GM12892 (cell line): ENCODE results near the gene PCDHB6. TPM values are rescaled to one million over a fixed set of nuclear protein-coding genes. Genes with fewer than 3 reads are reported as not detected.
"Not testable (repeated sequence)": the region's sequence is repeated elsewhere in the genome, so short reads cannot be mapped to it uniquely, and the experiment has no call there.

Source experiments
- DNase-seq: peaks from one replicate; pipeline ENCODE4 v3.0.0; 2011; ENCODE audit not compliant: insufficient read length
- FAIRE-seq: peaks from 2 replicates; lab custom pipeline; 2011; peaks lifted over from hg19 to GRCh38; lab: Jason Lieb, UNC
- POLR2A ChIP-seq: IDR thresholded peaks from 2 replicates; pipeline ENCODE4 v1.6.1; 2011; ENCODE audit warnings: low read depth, low read length, control low read depth
- POLR2AphosphoS5 ChIP-seq: IDR thresholded peaks from 2 replicates; pipeline ENCODE4 v1.6.1; 2011; ENCODE audit warnings: low read depth, low read length, control low read depth
- TAF1 ChIP-seq: IDR thresholded peaks from 2 replicates; pipeline ENCODE4 v1.6.1; 2011; ENCODE audit warnings: low read depth, mild to moderate bottlenecking, control low read depth, low read length, borderline replicate concordance
- polyA plus RNA-seq: library from polyadenylated mRNA; unstranded; fragments of >200 nt; gene quantifications from one replicate; pipeline ENCODE4 v1.2.1, GENCODE V29; 2012; ENCODE audit warnings: missing spikeins, inconsistent platforms; ENCODE audit not compliant: missing spikeins

The PCDHB6 gene
- polyA plus RNA-seq = not detected

- FAIRE-seq (no peak), DNase-seq (no peak)
- TF ChIP-seq POLR2AphosphoS5 (no peak), TAF1 (no peak), POLR2A (no peak)
Observed at GRCh38 chr5:141149812-141150211, at the start of gene PCDHB6. TSS of gene PCDHB6 (plus strand) at chr5:141150057. CDS start at chr5:141150258, 201 bp downstream.

GRCh38 chr5:141100243-141100805 is 49.5 kb upstream of the PCDHB6 start, which contains the start of gene PCDHB3:
TSS of gene PCDHB3 (plus strand) at chr5:141100473. CDS start at chr5:141100650, 177 bp downstream.
- no peak for TF ChIP-seq TAF1
- no peak for TF ChIP-seq POLR2A
- no peak for TF ChIP-seq POLR2AphosphoS5
- DNase-seq (no peak), FAIRE-seq (no peak)

GRCh38 chr5:141101059-141101458 is 48.8 kb upstream of the PCDHB6 start:
- DNase-seq = no peak
- no peak for TF ChIP-seq POLR2A
- no peak for TF ChIP-seq POLR2AphosphoS5
- TF ChIP-seq TAF1 = no peak
- FAIRE-seq = no peak

- FAIRE-seq = not testable (repeated sequence)
Observed at GRCh38 chr5:141102070-141102469, 47.8 kb upstream of the PCDHB6 start.

DNA sequence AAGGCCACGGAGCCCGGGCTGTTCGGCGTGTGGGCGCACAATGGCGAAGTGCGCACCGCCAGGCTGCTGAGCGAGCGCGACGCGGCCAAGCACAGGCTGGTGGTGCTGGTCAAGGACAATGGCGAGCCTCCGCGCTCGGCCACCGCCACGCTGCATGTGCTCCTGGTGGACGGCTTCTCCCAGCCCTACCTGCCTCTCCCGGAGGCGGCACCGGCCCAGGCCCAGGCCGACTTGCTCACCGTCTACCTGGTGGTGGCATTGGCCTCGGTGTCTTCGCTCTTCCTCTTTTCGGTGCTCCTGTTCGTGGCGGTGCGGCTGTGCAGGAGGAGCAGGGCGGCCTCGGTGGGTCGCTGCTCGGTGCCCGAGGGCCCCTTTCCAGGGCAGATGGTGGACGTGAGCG is 47.4 kb upstream of the PCDHB6 start:
- not testable (repeated sequence) for FAIRE-seq, DNase-seq

More at GRCh38 chr5:141102070-141102469, 47.8 kb upstream of the PCDHB6 start:
- not testable (repeated sequence) for DNase-seq

- TF ChIP-seq POLR2AphosphoS5 (no peak), TAF1 (no peak), POLR2A (no peak)
- FAIRE-seq = no peak
- DNase-seq = no peak
Observed at GRCh38 chr5:141105350-141105749, 44.5 kb upstream of the PCDHB6 start.

- TF ChIP-seq POLR2A (no peak), TAF1 (no peak), POLR2AphosphoS5 (no peak)
- FAIRE-seq (no peak), DNase-seq (no peak)
Observed at GRCh38 chr5:141119250-141119649, 30.6 kb upstream of the PCDHB6 start.

DNA sequence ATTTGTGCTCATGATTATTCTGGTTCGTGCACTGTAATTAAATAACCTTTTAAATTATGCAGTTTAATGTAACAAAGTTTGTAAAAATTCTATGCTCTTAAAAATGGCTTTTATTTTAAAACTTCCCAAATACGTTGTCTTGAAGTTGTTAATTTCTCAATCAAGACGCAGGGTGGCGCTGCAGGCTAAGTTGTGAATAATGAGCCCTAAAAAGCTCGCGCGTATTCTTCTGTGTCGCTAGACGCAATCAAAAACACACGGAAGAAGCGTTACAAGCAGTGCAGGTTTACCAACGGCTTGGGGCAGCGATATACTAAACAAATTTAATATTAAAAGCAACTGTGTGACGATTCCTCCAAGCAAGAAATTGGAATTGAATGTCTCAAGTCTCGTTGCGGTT is 28.3 kb upstream of the PCDHB6 start, which contains the start of gene PCDHB4:
TSS of gene PCDHB4 (plus strand) at position 256 of the 400 bp plus-strand sequence. CDS start 181 bp downstream, outside the sequence.
- TF ChIP-seq TAF1 = no peak
- no peak for TF ChIP-seq POLR2AphosphoS5
- TF ChIP-seq POLR2A = no peak
- no peak for FAIRE-seq
- DNase-seq = no peak

DNA sequence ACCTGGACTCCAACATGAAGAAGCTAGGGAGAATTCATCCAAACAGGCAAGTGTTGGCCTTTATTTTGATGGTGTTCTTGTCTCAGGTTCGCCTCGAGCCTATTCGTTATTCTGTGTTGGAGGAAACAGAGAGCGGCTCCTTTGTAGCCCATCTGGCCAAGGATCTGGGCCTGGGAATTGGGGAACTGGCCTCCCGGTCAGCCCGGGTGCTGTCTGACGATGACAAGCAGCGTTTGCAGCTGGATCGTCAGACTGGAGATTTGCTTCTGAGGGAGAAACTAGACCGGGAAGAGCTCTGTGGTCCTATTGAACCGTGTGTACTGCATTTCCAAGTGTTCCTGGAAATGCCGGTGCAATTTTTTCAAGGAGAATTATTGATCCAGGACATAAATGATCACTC is 27.9 kb upstream of the PCDHB6 start:
- TF ChIP-seq TAF1 (no peak), POLR2AphosphoS5 (no peak), POLR2A (no peak)
- DNase-seq = no peak
- FAIRE-seq = no peak

DNA sequence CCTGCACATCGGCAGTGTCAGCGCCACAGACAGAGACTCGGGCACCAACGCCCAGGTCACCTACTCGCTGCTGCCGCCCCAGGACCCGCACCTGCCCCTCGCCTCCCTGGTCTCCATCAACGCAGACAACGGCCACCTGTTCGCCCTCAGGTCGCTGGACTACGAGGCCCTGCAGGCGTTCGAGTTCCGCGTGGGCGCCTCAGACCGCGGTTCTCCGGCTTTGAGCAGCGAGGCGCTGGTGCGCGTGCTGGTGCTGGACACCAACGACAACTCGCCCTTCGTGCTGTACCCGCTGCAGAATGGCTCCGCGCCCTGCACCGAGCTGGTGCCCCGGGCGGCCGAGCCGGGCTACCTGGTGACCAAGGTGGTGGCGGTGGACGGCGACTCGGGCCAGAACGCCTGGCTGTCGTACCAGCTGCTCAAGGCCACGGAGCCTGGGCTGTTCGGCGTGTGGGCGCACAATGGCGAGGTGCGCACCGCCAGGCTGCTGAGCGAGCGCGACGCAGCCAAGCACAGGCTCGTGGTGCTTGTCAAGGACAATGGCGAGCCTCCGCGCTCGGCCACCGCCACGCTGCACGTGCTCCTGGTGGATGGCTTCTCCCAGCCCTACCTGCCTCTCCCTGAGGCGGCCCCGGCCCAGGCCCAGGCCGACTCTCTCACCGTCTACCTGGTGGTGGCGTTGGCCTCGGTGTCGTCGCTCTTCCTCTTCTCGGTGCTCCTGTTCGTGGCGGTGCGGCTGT is 26.3 kb upstream of the PCDHB6 start:
- not testable (repeated sequence) for FAIRE-seq, DNase-seq

GRCh38 chr5:141127305-141127704 is 22.6 kb upstream of the PCDHB6 start:
- DNase-seq (no peak), FAIRE-seq (no peak)
- TF ChIP-seq TAF1 (no peak), POLR2AphosphoS5 (no peak), POLR2A (no peak)

DNA sequence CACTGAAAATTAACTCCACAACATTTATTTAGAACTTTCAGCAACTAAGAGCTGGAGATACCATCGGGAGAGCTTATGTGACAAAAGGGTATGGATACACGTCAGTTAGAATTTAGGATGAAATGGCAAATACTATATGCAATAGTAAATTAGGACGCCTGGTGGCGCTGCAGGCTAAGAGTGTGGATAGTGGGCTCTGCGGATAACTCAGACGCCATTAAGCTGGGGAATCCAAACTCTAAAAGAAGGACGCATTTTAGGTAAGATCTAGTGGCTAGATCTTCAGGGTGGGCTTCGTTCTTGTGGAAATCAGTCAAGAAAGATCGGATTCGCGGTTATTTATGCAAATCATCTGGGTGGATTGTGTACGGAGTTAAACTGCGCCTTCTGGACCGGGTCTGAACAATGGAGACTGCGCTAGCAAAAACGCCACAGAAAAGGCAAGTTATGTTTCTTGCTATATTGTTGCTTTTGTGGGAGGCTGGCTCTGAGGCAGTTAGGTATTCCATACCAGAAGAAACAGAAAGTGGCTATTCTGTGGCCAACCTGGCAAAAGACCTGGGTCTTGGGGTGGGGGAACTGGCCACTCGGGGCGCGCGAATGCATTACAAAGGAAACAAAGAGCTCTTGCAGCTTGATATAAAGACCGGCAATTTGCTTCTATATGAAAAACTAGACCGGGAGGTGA is 14.7 kb upstream of the PCDHB6 start, which contains the start of gene PCDHB5:
TSS of gene PCDHB5 (plus strand) at position 177 of the 688 bp plus-strand sequence. CDS start at position 406, 229 bp downstream.
- DNase-seq (no peak), FAIRE-seq (no peak)
- TF ChIP-seq POLR2AphosphoS5 (no peak), POLR2A (no peak), TAF1 (no peak)
